ENCODE results near the gene COL13A1. TPM values are rescaled to one million over a fixed set of nuclear protein-coding genes. Genes with fewer than 3 reads are reported as not detected.

The COL13A1 gene
- total RNA-seq, 1 donor from 2014 or later, result 25.6 TPM

DNA sequence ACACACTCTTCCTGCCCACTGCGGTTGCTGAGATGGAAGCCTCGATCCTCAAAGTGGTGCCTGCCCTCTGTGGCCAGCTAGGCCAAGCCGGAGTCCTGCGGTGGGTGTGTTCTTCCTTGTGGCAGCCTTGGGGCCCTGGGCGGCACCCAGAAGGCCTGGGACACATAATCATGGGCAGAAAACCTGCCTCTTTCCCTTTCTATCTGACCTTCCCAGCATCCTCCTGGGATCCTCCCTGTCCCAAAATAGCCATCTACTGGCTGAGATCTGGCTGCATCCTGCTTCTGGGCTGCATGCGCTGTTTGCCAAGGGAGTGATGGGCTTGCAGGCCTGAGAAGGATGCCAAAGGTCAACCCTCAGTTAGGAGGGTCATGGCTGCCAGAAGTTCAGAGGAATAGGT is 23.9 kb downstream of the COL13A1 start:
- TF ChIP-seq, protein P1, sequence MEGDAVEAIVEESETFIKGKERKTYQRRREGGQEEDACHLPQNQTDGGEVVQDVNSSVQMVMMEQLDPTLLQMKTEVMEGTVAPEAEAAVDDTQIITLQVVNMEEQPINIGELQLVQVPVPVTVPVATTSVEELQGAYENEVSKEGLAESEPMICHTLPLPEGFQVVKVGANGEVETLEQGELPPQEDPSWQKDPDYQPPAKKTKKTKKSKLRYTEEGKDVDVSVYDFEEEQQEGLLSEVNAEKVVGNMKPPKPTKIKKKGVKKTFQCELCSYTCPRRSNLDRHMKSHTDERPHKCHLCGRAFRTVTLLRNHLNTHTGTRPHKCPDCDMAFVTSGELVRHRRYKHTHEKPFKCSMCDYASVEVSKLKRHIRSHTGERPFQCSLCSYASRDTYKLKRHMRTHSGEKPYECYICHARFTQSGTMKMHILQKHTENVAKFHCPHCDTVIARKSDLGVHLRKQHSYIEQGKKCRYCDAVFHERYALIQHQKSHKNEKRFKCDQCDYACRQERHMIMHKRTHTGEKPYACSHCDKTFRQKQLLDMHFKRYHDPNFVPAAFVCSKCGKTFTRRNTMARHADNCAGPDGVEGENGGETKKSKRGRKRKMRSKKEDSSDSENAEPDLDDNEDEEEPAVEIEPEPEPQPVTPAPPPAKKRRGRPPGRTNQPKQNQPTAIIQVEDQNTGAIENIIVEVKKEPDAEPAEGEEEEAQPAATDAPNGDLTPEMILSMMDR (IDR thresholded peaks at IDR 0.05), result no peak
- DNase-seq (ENCODE audit: low spot score), result no peak
- Mint-ChIP-seq H3K27me3 (ENCODE audit: low read depth) (no peaks in the 10 kb centered on the region), H3K27ac (ENCODE audit: unreplicated experiment) (no peak overlapping the region), H3K4me3 (ENCODE audit: unreplicated experiment) (no peak overlapping the region), H3K9me3 (ENCODE audit: low read depth) (no peaks in the 10 kb centered on the region), H3K36me3 (ENCODE audit: low read depth) (peaks cover 31% of the 10 kb centered on the region), H3K4me1 (ENCODE audit: low read depth) (no peaks in the 10 kb centered on the region)

DNA sequence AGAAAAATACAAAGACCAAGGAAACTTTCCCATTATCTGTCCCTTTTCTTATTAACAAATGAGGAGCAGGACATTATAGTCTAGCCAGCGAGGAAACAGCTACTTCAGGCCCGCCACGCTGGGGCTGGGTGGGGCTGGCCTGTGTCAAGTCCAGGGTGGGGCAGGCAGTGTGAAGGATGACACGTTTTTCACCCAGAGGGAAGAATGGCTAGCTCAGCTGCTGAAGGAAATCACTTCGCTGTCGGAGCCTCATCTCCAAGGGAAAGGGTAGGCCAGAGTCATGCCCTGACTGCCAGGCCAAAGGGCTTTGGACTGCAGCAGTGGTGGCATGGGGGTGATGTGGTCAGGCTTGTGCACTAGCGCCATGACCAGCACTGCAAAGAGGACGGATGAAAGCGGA is 24.4 kb downstream of the COL13A1 start:
- no peak overlapping the region for H3K27ac Mint-ChIP-seq (ENCODE audit: unreplicated experiment)
- TF ChIP-seq, protein P1 (IDR thresholded peaks at IDR 0.05), result no peak
- no peak overlapping the region for H3K4me3 Mint-ChIP-seq (ENCODE audit: unreplicated experiment)
- no peak for DNase-seq (ENCODE audit: low spot score)
- H3K4me1 Mint-ChIP-seq (ENCODE audit: low read depth), result no peaks in the 10 kb centered on the region
- peaks cover 31% of the 10 kb centered on the region for H3K36me3 Mint-ChIP-seq (ENCODE audit: low read depth)
- no peaks in the 10 kb centered on the region for H3K9me3 Mint-ChIP-seq (ENCODE audit: low read depth)
- H3K27me3 Mint-ChIP-seq (ENCODE audit: low read depth), result no peaks in the 10 kb centered on the region

DNA sequence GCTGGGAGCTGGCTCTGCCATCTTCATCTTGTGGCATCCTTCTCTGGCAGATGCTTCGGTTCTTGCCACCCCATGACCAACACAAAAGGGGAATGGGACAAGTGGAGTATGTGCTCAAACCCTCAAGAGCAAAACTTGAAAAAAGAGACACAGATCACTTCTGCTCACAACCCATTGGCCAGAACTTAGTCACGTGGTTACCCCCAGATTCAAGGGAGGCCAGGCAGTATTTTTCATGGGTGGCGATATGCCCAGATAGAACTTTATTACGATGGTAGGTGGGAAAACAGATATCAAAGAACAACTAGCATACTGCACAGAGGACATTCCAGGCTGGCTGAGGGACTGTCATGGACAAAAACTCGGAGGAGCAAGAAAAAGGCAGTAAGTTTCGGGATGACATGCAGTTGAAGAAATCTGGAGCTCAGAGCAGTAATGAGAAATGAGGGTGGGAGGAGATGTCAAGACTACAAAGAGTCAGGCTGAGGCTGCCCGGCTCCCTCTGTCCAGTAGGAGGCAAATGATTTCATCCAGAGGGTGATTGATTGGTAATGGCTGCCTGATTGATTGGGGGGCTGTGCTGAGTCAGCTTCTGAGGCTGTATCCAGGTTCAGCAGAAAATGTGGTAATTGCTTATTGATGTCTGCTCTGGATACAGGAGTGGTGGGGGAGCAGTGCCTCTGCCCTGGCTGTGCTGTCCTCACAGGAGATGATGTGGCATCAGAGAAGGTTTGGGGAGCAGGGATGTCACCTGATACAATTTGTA is 25.3 kb downstream of the COL13A1 start:
- Mint-ChIP-seq H3K27me3 (ENCODE audit: low read depth) (no peaks in the 10 kb centered on the region), H3K27ac (ENCODE audit: unreplicated experiment) (no peak overlapping the region), H3K4me3 (ENCODE audit: unreplicated experiment) (no peak overlapping the region), H3K9me3 (ENCODE audit: low read depth) (no peaks in the 10 kb centered on the region), H3K4me1 (ENCODE audit: low read depth) (peaks cover 5% of the 10 kb centered on the region), H3K36me3 (ENCODE audit: low read depth) (peaks cover 31% of the 10 kb centered on the region)
- no peak for DNase-seq (ENCODE audit: low spot score)
- TF ChIP-seq, protein P1 (IDR thresholded peaks at IDR 0.05), result peak; percentile 16

DNA sequence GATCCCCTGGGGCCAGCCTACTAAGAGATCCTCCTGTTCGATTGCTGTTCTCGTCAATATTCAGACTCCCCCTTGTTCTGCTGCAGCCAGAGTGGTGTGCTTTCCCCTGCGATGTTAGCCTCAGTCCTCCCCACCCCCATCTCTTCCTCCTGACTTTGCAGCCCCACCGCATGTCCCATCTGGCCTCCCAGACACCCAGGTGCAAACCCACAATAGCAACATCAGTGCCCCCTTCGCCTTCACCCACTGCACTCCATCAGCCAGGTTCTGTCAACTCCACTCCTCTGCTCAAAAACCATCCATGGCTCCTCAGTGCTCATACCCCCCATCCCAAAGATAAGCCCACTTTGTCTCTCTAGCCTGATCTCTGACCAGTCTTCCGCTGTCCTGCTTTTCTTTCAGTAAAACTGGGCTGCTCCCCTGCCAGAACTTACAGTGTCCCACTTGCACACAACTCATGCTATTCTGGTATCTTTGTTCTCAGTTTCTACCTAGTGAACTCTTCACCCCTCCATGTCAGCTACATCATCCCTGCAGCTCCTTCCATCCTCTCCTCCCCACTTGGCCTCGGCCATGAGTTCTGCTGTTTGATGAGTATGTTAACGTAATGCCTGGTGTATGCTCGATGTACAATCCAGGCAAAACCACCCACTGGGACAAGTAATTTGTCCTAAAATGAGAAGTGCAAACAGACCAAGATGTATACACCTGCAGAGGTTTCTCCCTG is 26.6 kb downstream of the COL13A1 start:
- no peak for DNase-seq (ENCODE audit: low spot score)
- H3K4me3 Mint-ChIP-seq (ENCODE audit: unreplicated experiment), result no peak overlapping the region
- no peaks in the 10 kb centered on the region for H3K9me3 Mint-ChIP-seq (ENCODE audit: low read depth)
- peaks cover 30% of the 10 kb centered on the region for H3K36me3 Mint-ChIP-seq (ENCODE audit: low read depth)
- H3K27me3 Mint-ChIP-seq (ENCODE audit: low read depth), result no peaks in the 10 kb centered on the region
- TF ChIP-seq, protein P1 (IDR thresholded peaks at IDR 0.05), result no peak
- H3K27ac Mint-ChIP-seq (ENCODE audit: unreplicated experiment), result no peak overlapping the region
- H3K4me1 Mint-ChIP-seq (ENCODE audit: low read depth), result peaks cover 5% of the 10 kb centered on the region

DNA sequence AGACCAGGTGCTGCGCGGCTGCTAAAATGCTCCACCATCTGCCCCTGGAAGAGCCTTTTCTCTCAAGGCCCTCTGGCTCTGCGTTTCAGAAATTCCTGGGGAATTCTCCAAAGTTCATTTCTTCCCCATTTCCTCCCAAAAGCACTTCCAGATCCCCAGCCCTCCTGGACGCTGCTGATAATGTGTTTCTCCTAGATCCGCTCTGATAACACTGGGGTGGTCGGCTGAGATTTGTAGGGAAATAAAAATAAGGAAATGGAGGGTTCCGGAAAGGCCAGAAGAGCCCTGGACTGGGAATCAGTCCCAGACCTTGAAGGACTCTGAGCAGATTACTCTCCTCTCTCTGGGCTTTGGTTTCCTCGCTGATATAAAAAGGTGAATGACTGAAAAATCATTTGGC is 28.1 kb downstream of the COL13A1 start:
- H3K27me3 Mint-ChIP-seq (ENCODE audit: low read depth), result no peaks in the 10 kb centered on the region
- H3K9me3 Mint-ChIP-seq (ENCODE audit: low read depth), result no peaks in the 10 kb centered on the region

More for the DNA sequence above, 28.1 kb downstream of the COL13A1 start:
- H3K36me3 Mint-ChIP-seq (ENCODE audit: low read depth), result peaks cover 30% of the 10 kb centered on the region
- TF ChIP-seq, protein P1 (IDR thresholded peaks at IDR 0.05), result no peak
- no peak overlapping the region for H3K27ac Mint-ChIP-seq (ENCODE audit: unreplicated experiment)
- H3K4me1 Mint-ChIP-seq (ENCODE audit: low read depth), result peaks cover 5% of the 10 kb centered on the region
- H3K4me3 Mint-ChIP-seq (ENCODE audit: unreplicated experiment), result no peak overlapping the region
- no peak for DNase-seq (ENCODE audit: low spot score)

Data from chondrocyte (in vitro differentiated cells).